HepG2 (cell line): ENCODE measurements around the gene RARG. TPM values are rescaled to one million over a fixed set of nuclear protein-coding genes. Genes with fewer than 3 reads are reported as not detected.

Experiments used
- ATAC-seq: fragments of 200-7000 bp; cut with Tn5 transposase; 3 replicates; pipeline ENCODE4 v1.9.1; 2020; ENCODE audit warnings: mild to moderate bottlenecking, moderate library complexity
- BruUV-seq: library from RNA; stranded (reverse); fragments of 400-500 nt; replicated peaks from 2 replicates; lab custom pipeline; 2021; lab: Mats Ljungman, UMichigan
- CTCF ChIA-PET: fragments of 300-600 bp; formaldehyde crosslinking; extraction: SDS; loops from one replicate; lab custom pipeline; 2021; ENCODE audit warnings: low total read pairs, inconsistent platforms, low intra/inter-chr PET ratio; lab: Yijun Ruan, JAX
- POLR2A ChIA-PET: fragments of 350-600 bp; sonication (Branson Sonifier 250); formaldehyde crosslinking; loops from one replicate; lab custom pipeline; 2020; ENCODE audit warnings: antibody characterized with exemption, inconsistent platforms; lab: Yijun Ruan, JAX
- DNase-seq: peaks from one replicate; pipeline ENCODE4 v3.0.0-alpha.2; 2015; ENCODE audit warnings: low spot score
- FAIRE-seq: peaks from 3 replicates; lab custom pipeline; 2011; peaks lifted over from hg19 to GRCh38; lab: Jason Lieb, UNC
- H2AFZ ChIP-seq: one replicate; pipeline ENCODE4 v1.6.1; 2011; ENCODE audit warnings: low read length, inconsistent platforms
- H3K27ac ChIP-seq: fragments of 300-600 bp; 3 replicates; pipeline ENCODE4 v1.8.0; 2011; ENCODE audit warnings: mixed run types, mild to moderate bottlenecking, mixed read lengths, low read length, inconsistent platforms; ENCODE audit not compliant: insufficient read depth; ENCODE audit errors: extremely low read length
- H3K27me3 ChIP-seq, 2 experiments: fragments of 200-600 bp in 1 of 2; 2 replicates in 1 of 2; 3 replicates in 1 of 2; pipeline versions ENCODE4 v1.6.0 to v1.8.0; 2011; ENCODE audit warnings: low read length in 2 of 2, mild to moderate bottlenecking in 2 of 2, moderate library complexity in 2 of 2, inconsistent platforms in 1 of 2; ENCODE audit not compliant: insufficient read depth in 2 of 2, control insufficient read depth in 1 of 2
- H3K36me3 ChIP-seq, 2 experiments: fragments of 200-600 bp in 1 of 2; replicated peaks in 1 of 2; 2 replicates in 1 of 2; 3 replicates in 1 of 2; pipeline versions ENCODE4 v1.5.1 to v1.8.0; 2011; ENCODE audit warnings: low read length in 2 of 2, inconsistent platforms in 1 of 2; ENCODE audit not compliant: insufficient read depth in 2 of 2, control insufficient read depth in 1 of 2
- H3K4me1 ChIP-seq: 2 replicates; pipeline ENCODE4 v1.5.1; 2012; ENCODE audit warnings: low read length, inconsistent platforms; ENCODE audit not compliant: insufficient read depth
- H3K4me2 ChIP-seq: 2 replicates; pipeline ENCODE4 v1.6.0; 2011; ENCODE audit warnings: low read depth, low read length, inconsistent platforms
- H3K4me3 ChIP-seq, 3 experiments: fragments of 200-600 bp in 1 of 3; sonication (generic), shearing (Covaris generic) in 1 of 3; replicated peaks in 1 of 3; 2 replicates each; pipeline ENCODE4 v1.5.1; 2011 to 2016; ENCODE audit warnings: low read length in 3 of 3, inconsistent platforms in 2 of 3, low read depth in 2 of 3, mild to moderate bottlenecking in 2 of 3, control low read depth in 1 of 3, mixed read lengths in 1 of 3; ENCODE audit not compliant: insufficient read depth in 1 of 3
- H3K79me2 ChIP-seq: one replicate; pipeline ENCODE4 v1.6.1; 2011; ENCODE audit warnings: low read length, inconsistent platforms; ENCODE audit not compliant: insufficient read depth
- H3K9ac ChIP-seq: 2 replicates; pipeline ENCODE4 v1.6.0; 2011; ENCODE audit warnings: mild to moderate bottlenecking, low read depth, low read length, inconsistent platforms; ENCODE audit not compliant: insufficient read depth
- H3K9me3 ChIP-seq: 2 replicates; pipeline ENCODE4 v1.5.1; 2012; ENCODE audit warnings: mild to moderate bottlenecking, low read length
- H4K20me1 ChIP-seq: 2 replicates; pipeline ENCODE4 v1.6.0; 2011; ENCODE audit warnings: inconsistent platforms, mild to moderate bottlenecking, low read length, moderate library complexity; ENCODE audit not compliant: insufficient read depth
- AHR ChIP-seq: IDR thresholded peaks from 2 replicates; pipeline ENCODE4 v1.6.1; 2018; ENCODE audit warnings: missing genetic modification reagents, missing compliant biosample characterization
- ATF7 ChIP-seq, 2 experiments: fragments of 450-650 bp in 1 of 2; sonication (generic) in 1 of 2; formaldehyde crosslinking in 1 of 2; IDR thresholded peaks; 2 replicates each; pipeline versions ENCODE4 v1.4.0 to v1.6.1; 2016 to 2020; ENCODE audit warnings: antibody characterized with exemption in 1 of 2, mild to moderate bottlenecking in 1 of 2, missing genetic modification reagents in 1 of 2
- CAMTA2 ChIP-seq: sonication (generic); formaldehyde crosslinking; IDR thresholded peaks from 2 replicates; pipeline ENCODE4 v1.4.0; 2020; ENCODE audit warnings: mild to moderate bottlenecking, missing genetic modification reagents, borderline replicate concordance
- CBX5 ChIP-seq: sonication (generic); formaldehyde crosslinking; IDR thresholded peaks from 2 replicates; pipeline ENCODE4 v1.4.0; 2020; ENCODE audit warnings: missing genetic modification reagents, borderline replicate concordance
- ETV6 ChIP-seq: sonication (generic); formaldehyde crosslinking; conservative IDR thresholded peaks from 2 replicates; pipeline ENCODE4 v1.4.0; 2020; ENCODE audit warnings: missing genetic modification reagents
- HMG20A ChIP-seq: IDR thresholded peaks from 2 replicates; pipeline ENCODE4 v1.6.1; 2016; ENCODE audit warnings: borderline replicate concordance
- NFE2L2 ChIP-seq: fragments of 150-350 bp; IDR thresholded peaks from 2 replicates; pipeline ENCODE4 v1.6.1; 2014; ENCODE audit warnings: low read length
- NR1H2 ChIP-seq: sonication (generic); formaldehyde crosslinking; IDR thresholded peaks from 2 replicates; pipeline ENCODE4 v1.8.1; 2022; ENCODE audit warnings: low read depth, missing genetic modification reagents, borderline replicate concordance
- NR2F6 ChIP-seq, 2 experiments: IDR thresholded peaks; 2 replicates each; pipeline ENCODE4 v1.6.1; 2016; ENCODE audit warnings: antibody characterized with exemption in 1 of 2, mild to moderate bottlenecking in 1 of 2
- TCF7L2 ChIP-seq: IDR thresholded peaks from 2 replicates; pipeline ENCODE4 v1.6.1; 2011; ENCODE audit warnings: mild to moderate bottlenecking, low read depth, low read length, moderate library complexity
- ZFP36L2 ChIP-seq: sonication (generic); formaldehyde crosslinking; IDR thresholded peaks from 2 replicates; pipeline ENCODE4 v1.4.0; 2020; ENCODE audit warnings: missing genetic modification reagents
- ZNF33A ChIP-seq: sonication (generic); formaldehyde crosslinking; IDR thresholded peaks from 2 replicates; pipeline ENCODE4 v1.5.1; 2020; ENCODE audit warnings: missing genetic modification reagents, mild to moderate bottlenecking, moderate library complexity, borderline replicate concordance
- ZNF724P ChIP-seq: sonication (generic); formaldehyde crosslinking; IDR thresholded peaks from 2 replicates; pipeline ENCODE4 v1.8.0; 2022; ENCODE audit warnings: missing genetic modification reagents, borderline replicate concordance
- ZNF790 ChIP-seq: sonication (generic); formaldehyde crosslinking; IDR thresholded peaks from 2 replicates; pipeline ENCODE4 v1.8.0; 2022; ENCODE audit warnings: missing genetic modification reagents, mild to moderate bottlenecking, borderline replicate concordance
- ZNF891 ChIP-seq: sonication (generic); formaldehyde crosslinking; IDR thresholded peaks from 2 replicates; pipeline ENCODE4 v1.5.0; 2020; ENCODE audit warnings: mild to moderate bottlenecking, missing genetic modification reagents
- ZSCAN25 ChIP-seq: sonication (generic); formaldehyde crosslinking; IDR thresholded peaks from 2 replicates; pipeline ENCODE4 v1.8.0; 2022; ENCODE audit warnings: mild to moderate bottlenecking, missing genetic modification reagents
- WGBS: methylation state at CpG from one replicate; pipeline ENCODE4 v1.1.6; 2017; ENCODE audit warnings: low lambda C conversion rate; 5-methylcytosine and 5-hydroxymethylcytosine counted together
- in situ Hi-C: cut with HindIII; loops from 2 replicates; pipeline ENCODE4 v1.10.0; 2017; ENCODE audit warnings: low pct_unique_long_range_greater_than_20kb; ENCODE audit not compliant: extremely low pct_ligation_motif_present
- intact Hi-C: fragments of 100-400 bp; cut with micrococcal nuclease; formaldehyde crosslinking; loops from one replicate; pipeline ENCODE4 v1.10.0; 2022; ENCODE audit not compliant: unreplicated experiment
- polyA plus RNA-seq, 8 experiments: library from polyadenylated mRNA; depleted of rRNA in 3 of 8; stranded (reverse) in 7 of 8; unstranded in 1 of 8; fragments of >200 nt; fragmentation: Illumina TruSeq in 4 of 8; extraction: Trizol in 4 of 8; gene quantifications; 2 replicates each; pipeline versions ENCODE4 v1.2.1 to v1.2.3, GENCODE V29; 2011 to 2016; ENCODE audit warnings: low read depth in 4 of 8, missing spikeins in 1 of 8, mixed read lengths in 1 of 8; ENCODE audit not compliant: insufficient read depth in 1 of 8
- total RNA-seq, 5 experiments: library from RNA; depleted of rRNA; stranded (reverse); fragments of >200 nt; fragmentation: Illumina TruSeq; extraction: Trizol; gene quantifications; 2 replicates each; pipeline ENCODE4 v1.2.3, GENCODE V29; 2016; ENCODE audit warnings: low read depth in 1 of 5
- TF ChIP-seq, protein P1 (sequence below): sonication (generic); formaldehyde crosslinking; IDR thresholded peaks from 2 replicates; pipeline ENCODE4 v1.4.0; 2020; ENCODE audit warnings: missing genetic modification reagents; ENCODE audit errors: not compliant biosample characterization
- TF ChIP-seq, protein P2 (sequence below): sonication (generic); formaldehyde crosslinking; IDR thresholded peaks from 2 replicates; pipeline ENCODE4 v1.4.0; 2020; ENCODE audit warnings: missing genetic modification reagents
- TF ChIP-seq, protein P3 (sequence below): sonication (generic); formaldehyde crosslinking; conservative IDR thresholded peaks from 2 replicates; pipeline ENCODE4 v1.4.0; 2020; ENCODE audit warnings: missing genetic modification reagents

RARG gene
- total and polyA plus RNA-seq, 2 of the 13 experiments (the other 11 are each of a cell fraction or from before 2014, with no cell fraction given): 0.77 to 1.5 TPM

DNA sequence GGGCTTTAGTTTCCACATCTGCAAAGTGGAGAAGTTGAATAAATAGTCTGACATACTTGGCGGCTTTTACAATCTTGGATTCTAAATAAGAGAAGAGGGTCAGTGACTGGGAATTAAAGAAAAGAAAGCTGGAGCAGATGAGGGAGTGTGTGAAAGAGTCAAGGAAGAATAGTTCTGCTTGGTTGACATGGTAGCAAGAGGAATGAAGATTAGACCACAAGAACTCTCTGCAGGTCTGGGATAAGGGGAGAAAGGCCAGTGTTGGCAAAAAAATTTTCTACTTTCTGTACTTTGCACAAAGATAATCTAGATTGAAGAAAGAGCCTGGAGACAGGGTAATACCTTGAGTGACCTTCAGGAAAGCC is 30.9 kb downstream of the RARG start:
- Histone ChIP-seq H3K79me2 (no peaks in the 10 kb centered on the region), H3K9ac (no peak overlapping the region), H3K27me3 (peaks cover 0 to 8% of the 10 kb centered on the region in 2 experiments; a peak in 1 of 5 replicates), H2AFZ (no peak overlapping the region), H3K27ac (no peak overlapping the region), H3K4me2 (no peak overlapping the region), H4K20me1 (no peaks in the 10 kb centered on the region), H3K9me3 (no peaks in the 10 kb centered on the region), H3K36me3 (no peaks in the 10 kb centered on the region), H3K4me1 (peaks cover 34% of the 10 kb centered on the region), H3K4me3 (no peak overlapping the region; a peak in 1 of 6 replicates)
- FAIRE-seq (no peak), DNase-seq (no peak), ATAC-seq (no peak)
- TF ChIP-seq ETV6 (CRISPR knock-in tag) (no peak), CBX5 (CRISPR knock-in tag) (no peak), ZNF891 (CRISPR knock-in tag) (no peak), ATF7 (IDR thresholded peaks at IDR 0.05) (no peak), ATF7 (CRISPR knock-in tag; IDR thresholded peaks at IDR 0.05) (no peak), CAMTA2 (no peak), ZNF33A (CRISPR knock-in tag) (no peak), HMG20A (no peak), AHR (no peak), NR1H2 (CRISPR knock-in tag) (no peak), NR2F6 (IDR thresholded peaks at IDR 0.05) (no peak), NR2F6 (CRISPR knock-in tag; IDR thresholded peaks at IDR 0.05) (no peak), ZSCAN25 (CRISPR knock-in tag) (no peak), NFE2L2 (no peak), ZNF724P (no peak), ZFP36L2 (CRISPR knock-in tag) (no peak), ZNF790 (CRISPR knock-in tag) (no peak), TCF7L2 (no peak)
- TF ChIP-seq, protein P1, sequence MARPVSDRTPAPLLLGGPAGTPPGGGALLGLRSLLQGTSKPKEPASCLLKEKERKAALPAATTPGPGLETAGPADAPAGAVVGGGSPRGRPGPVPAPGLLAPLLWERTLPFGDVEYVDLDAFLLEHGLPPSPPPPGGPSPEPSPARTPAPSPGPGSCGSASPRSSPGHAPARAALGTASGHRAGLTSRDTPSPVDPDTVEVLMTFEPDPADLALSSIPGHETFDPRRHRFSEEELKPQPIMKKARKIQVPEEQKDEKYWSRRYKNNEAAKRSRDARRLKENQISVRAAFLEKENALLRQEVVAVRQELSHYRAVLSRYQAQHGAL: no peak
- TF ChIP-seq, protein P2, sequence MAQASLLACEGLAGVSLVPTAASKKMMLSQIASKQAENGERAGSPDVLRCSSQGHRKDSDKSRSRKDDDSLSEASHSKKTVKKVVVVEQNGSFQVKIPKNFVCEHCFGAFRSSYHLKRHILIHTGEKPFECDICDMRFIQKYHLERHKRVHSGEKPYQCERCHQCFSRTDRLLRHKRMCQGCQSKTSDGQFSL: no peak
- TF ChIP-seq, protein P3, sequence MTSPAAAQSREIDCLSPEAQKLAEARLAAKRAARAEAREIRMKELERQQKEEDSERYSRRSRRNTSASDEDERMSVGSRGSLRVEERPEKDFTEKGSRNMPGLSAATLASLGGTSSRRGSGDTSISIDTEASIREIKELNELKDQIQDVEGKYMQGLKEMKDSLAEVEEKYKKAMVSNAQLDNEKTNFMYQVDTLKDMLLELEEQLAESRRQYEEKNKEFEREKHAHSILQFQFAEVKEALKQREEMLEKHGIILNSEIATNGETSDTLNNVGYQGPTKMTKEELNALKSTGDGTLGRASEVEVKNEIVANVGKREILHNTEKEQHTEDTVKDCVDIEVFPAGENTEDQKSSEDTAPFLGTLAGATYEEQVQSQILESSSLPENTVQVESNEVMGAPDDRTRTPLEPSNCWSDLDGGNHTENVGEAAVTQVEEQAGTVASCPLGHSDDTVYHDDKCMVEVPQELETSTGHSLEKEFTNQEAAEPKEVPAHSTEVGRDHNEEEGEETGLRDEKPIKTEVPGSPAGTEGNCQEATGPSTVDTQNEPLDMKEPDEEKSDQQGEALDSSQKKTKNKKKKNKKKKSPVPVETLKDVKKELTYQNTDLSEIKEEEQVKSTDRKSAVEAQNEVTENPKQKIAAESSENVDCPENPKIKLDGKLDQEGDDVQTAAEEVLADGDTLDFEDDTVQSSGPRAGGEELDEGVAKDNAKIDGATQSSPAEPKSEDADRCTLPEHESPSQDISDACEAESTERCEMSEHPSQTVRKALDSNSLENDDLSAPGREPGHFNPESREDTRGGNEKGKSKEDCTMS: no peak
- BruUV-seq: no TSS peak
- ChIA-PET CTCF (no interaction called here), POLR2A (interaction anchor here (0.9 to 1.2 kb wide), 2 partner anchors 21 to 120 kb away, joined by 3 to 4 read pairs; partner anchors contain the start of gene AAAS)
- WGBS: 15% methylated on average over 1 of the region's 1 CpG
- in situ Hi-C loops: no loop called here
- intact Hi-C loops: no loop called here
